ENCODE results near the gene JMJD8.

JMJD8 gene

GRCh38 chr16:672371-672770 is 11.8 kb downstream of the JMJD8 start (continued):
- no peak for TF ChIP-seq TSHZ1 (tag by site-specific recombination; IDR thresholded peaks at IDR 0.05; ENCODE audit: borderline replicate concordance)

- Histone ChIP-seq H3K4me3 (ENCODE audit: low read depth, low read length) (no peak overlapping the region), H3K9me3 (ENCODE audit: control insufficient read depth, insufficient read depth, low read depth, low read length) (no peaks in the 10 kb centered on the region), H3K4me1 (ENCODE audit: control insufficient read depth, insufficient read depth, low read length) (no peaks in the 10 kb centered on the region), H3K36me3 (ENCODE audit: control insufficient read depth in 2 of 2, insufficient read depth in 1 of 2, low read length in 2 of 2) (peaks cover 0 to 63% of the 10 kb centered on the region in 2 experiments; a peak in 1 of 3 replicates), H3K27ac (ENCODE audit: extremely low read depth, low read depth, low read length) (no peak overlapping the region)
- TF ChIP-seq GLIS2 (tag by site-specific recombination; IDR thresholded peaks at IDR 0.05): peak; percentile 37; the same call in 1 of the 2 replicates
- no peak for TF ChIP-seq ZNF768 (tag by site-specific recombination; IDR thresholded peaks at IDR 0.05)
- TF ChIP-seq BCL11B (tag by site-specific recombination; IDR thresholded peaks at IDR 0.05; ENCODE audit: low read depth): 0 out of 2 replicates have a peak, but pooled peaks have one; percentile 67
- ChIA-PET CTCF (interaction anchor here (0.9 kb wide), 1 partner anchor 15 kb away, joined by 3 read pairs; no protein-coding TSS in a partner anchor), POLR2A (interaction anchor here (1.6 to 6.7 kb wide), 2 partner anchors 9 to 13 kb away, joined by 6 to 57 read pairs; partner anchors contain the start of genes JMJD8 and STUB1)
Measured at GRCh38 chr16:671353-672131, 12.6 kb downstream of the JMJD8 start.

- CTCF ChIA-PET: interaction anchor here (0.6 to 0.9 kb wide), 2 partner anchors 16 to 564 kb away, joined by 3 read pairs; no protein-coding TSS in a partner anchor
- H3K27ac ChIP-seq (ENCODE audit: extremely low read depth, low read depth, low read length): no peak overlapping the region
- no peak overlapping the region for H3K4me3 ChIP-seq (ENCODE audit: low read depth, low read length)
- POLR2A ChIA-PET: interaction anchor here (1.0 to 6.7 kb wide), 3 partner anchors 10 to 19 kb away, joined by 3 to 57 read pairs (median 6); partner anchors contain the start of genes JMJD8, STUB1 and WDR24
- peaks cover 0 to 70% of the 10 kb centered on the region in 2 experiments; a peak in 1 of 3 replicates for H3K36me3 ChIP-seq (ENCODE audit: control insufficient read depth in 2 of 2, insufficient read depth in 1 of 2, low read length in 2 of 2)
- H3K9me3 ChIP-seq (ENCODE audit: control insufficient read depth, insufficient read depth, low read depth, low read length): no peaks in the 10 kb centered on the region
- no peaks in the 10 kb centered on the region for H3K4me1 ChIP-seq (ENCODE audit: control insufficient read depth, insufficient read depth, low read length)
- TF ChIP-seq ZNF585B (tag by site-specific recombination; IDR thresholded peaks at IDR 0.05): no peak
- no peak for TF ChIP-seq CTCF (tag by site-specific recombination; IDR thresholded peaks at IDR 0.05)
- TF ChIP-seq ZNF133 (tag by site-specific recombination; IDR thresholded peaks at IDR 0.05): no peak
- no peak for TF ChIP-seq ZNF121 (tag by site-specific recombination; IDR thresholded peaks at IDR 0.05)
- no peak for TF ChIP-seq PRDM10 (tag by site-specific recombination; IDR thresholded peaks at IDR 0.05)
- TF ChIP-seq SCRT2 (tag by site-specific recombination; IDR thresholded peaks at IDR 0.05): no peak
- TF ChIP-seq ZNF707 (tag by site-specific recombination; IDR thresholded peaks at IDR 0.05): no peak
- TF ChIP-seq PRDM6 (tag by site-specific recombination; IDR thresholded peaks at IDR 0.05): no peak
- no peak for TF ChIP-seq ZNF513 (tag by site-specific recombination; IDR thresholded peaks at IDR 0.05)
Measured at GRCh38 chr16:670485-671352, 13.4 kb downstream of the JMJD8 start.

Measured in HEK293 (cell line).